Uterus (tissue), 2 donors: ENCODE data around the gene SLAMF6.

ENCODE experiments used
- CTCF ChIP-seq, 4 experiments: fragments of 200-600 bp in 2 of 4; fragments of 450-650 bp in 2 of 4; sonication (generic) in 2 of 4; IDR thresholded peaks; one replicate each; pipeline ENCODE4 v1.5.1; 2016 to 2019; ENCODE audit warnings: antibody characterized with exemption in 4 of 4, mild to moderate bottlenecking in 2 of 4, moderate library complexity in 1 of 4
- POLR2A ChIP-seq, 2 donors: fragments of 450-650 bp; IDR thresholded peaks; one replicate each; pipeline ENCODE4 v1.6.1; 2016; ENCODE audit warnings: antibody characterized with exemption in 2 of 2, mild to moderate bottlenecking in 1 of 2, moderate library complexity in 1 of 2

GRCh38 chr1:160499631-160500030 is 23.4 kb downstream of the SLAMF6 start:
- no peak for TF ChIP-seq CTCF (IDR thresholded peaks at IDR 0.05)
- TF ChIP-seq POLR2A (IDR thresholded peaks at IDR 0.05) = no peak
